Measurements from ENCODE around the gene SPINK1.
"Not testable (repeated sequence)": the region's sequence is repeated elsewhere in the genome, so short reads cannot be mapped to it uniquely, and the experiment has no call there.

The SPINK1 gene

GRCh38 chr5:147830035-147830434, 1.4 kb downstream of the SPINK1 start:
- Histone ChIP-seq H3K27me3 (ENCODE audit: control insufficient read depth, insufficient read depth, low read length) (no peaks in the 10 kb centered on the region), H3K27ac (ENCODE audit: low read depth, low read length) (no peak overlapping the region), H3K9ac (ENCODE audit: low read length) (no peak overlapping the region), H3K9me3 (ENCODE audit: control insufficient read depth, insufficient read depth, low read depth, low read length) (no peaks in the 10 kb centered on the region), H3K4me3 (ENCODE audit: low read depth, low read length) (no peak overlapping the region), H3K4me1 (ENCODE audit: control insufficient read depth, insufficient read depth, low read length) (no peaks in the 10 kb centered on the region), H3K36me3 (ENCODE audit: control insufficient read depth, insufficient read depth, low read length) (no peaks in the 10 kb centered on the region)

GRCh38 chr5:147827017-147827416, 4.5 kb downstream of the SPINK1 start:
- H3K9ac ChIP-seq (ENCODE audit: low read length); H3K4me3 ChIP-seq (ENCODE audit: low read depth, low read length); H3K27me3 ChIP-seq (ENCODE audit: control insufficient read depth, insufficient read depth, low read length); H3K36me3 ChIP-seq (ENCODE audit: control insufficient read depth, insufficient read depth, low read length); H3K27ac ChIP-seq (ENCODE audit: low read depth, low read length); H3K9me3 ChIP-seq (ENCODE audit: control insufficient read depth, insufficient read depth, low read depth, low read length); H3K4me1 ChIP-seq (ENCODE audit: control insufficient read depth, insufficient read depth, low read length): not testable (repeated sequence)

DNA sequence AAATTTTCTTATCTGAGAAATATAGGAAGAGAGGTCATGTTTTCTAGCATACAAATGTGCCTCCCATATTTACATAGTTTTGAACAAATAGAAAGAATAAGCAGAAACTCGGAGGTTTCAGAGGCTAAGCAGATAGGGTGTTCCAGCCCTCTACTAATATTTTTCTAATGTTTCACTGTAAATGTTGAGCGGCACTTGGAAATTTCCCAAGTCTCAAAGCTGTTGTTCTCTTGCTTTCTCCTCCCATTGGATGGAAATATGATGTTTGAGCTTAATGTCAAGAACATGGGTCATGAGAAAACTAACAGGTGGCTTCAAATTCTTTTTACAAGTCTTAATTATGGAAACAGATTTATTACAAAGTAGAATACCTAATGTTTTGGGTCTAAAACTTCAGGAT, 5.1 kb downstream of the SPINK1 start:
- Histone ChIP-seq H3K36me3 (ENCODE audit: control insufficient read depth, insufficient read depth, low read length) (no peaks in the 10 kb centered on the region), H3K27ac (ENCODE audit: low read depth, low read length) (no peak overlapping the region), H3K9ac (ENCODE audit: low read length) (no peak overlapping the region), H3K9me3 (ENCODE audit: control insufficient read depth, insufficient read depth, low read depth, low read length) (no peaks in the 10 kb centered on the region), H3K4me1 (ENCODE audit: control insufficient read depth, insufficient read depth, low read length) (no peaks in the 10 kb centered on the region), H3K4me3 (ENCODE audit: low read depth, low read length) (no peak overlapping the region), H3K27me3 (ENCODE audit: control insufficient read depth, insufficient read depth, low read length) (no peaks in the 10 kb centered on the region)

GRCh38 chr5:147822686-147823491, 8.6 kb downstream of the SPINK1 start:
- Histone ChIP-seq H3K27ac (ENCODE audit: low read depth, low read length) (no peak overlapping the region), H3K4me1 (ENCODE audit: control insufficient read depth, insufficient read depth, low read length) (no peaks in the 10 kb centered on the region; the same call in 1 of the 2 replicates), H3K9me3 (ENCODE audit: control insufficient read depth, insufficient read depth, low read depth, low read length) (no peaks in the 10 kb centered on the region)

GRCh38 chr5:147822222-147822621, 9.2 kb downstream of the SPINK1 start:
- not testable (repeated sequence) for H3K9me3 ChIP-seq (ENCODE audit: control insufficient read depth, insufficient read depth, low read depth, low read length); H3K36me3 ChIP-seq (ENCODE audit: control insufficient read depth, insufficient read depth, low read length); H3K4me1 ChIP-seq (ENCODE audit: control insufficient read depth, insufficient read depth, low read length); H3K9ac ChIP-seq (ENCODE audit: low read length); H3K27ac ChIP-seq (ENCODE audit: low read depth, low read length); H3K4me3 ChIP-seq (ENCODE audit: low read depth, low read length); H3K27me3 ChIP-seq (ENCODE audit: control insufficient read depth, insufficient read depth, low read length)

More at GRCh38 chr5:147822686-147823491, 8.6 kb downstream of the SPINK1 start:
- no peak overlapping the region for H3K4me3 ChIP-seq (ENCODE audit: low read depth, low read length)
- H3K27me3 ChIP-seq (ENCODE audit: control insufficient read depth, insufficient read depth, low read length) = no peaks in the 10 kb centered on the region
- no peak overlapping the region for H3K9ac ChIP-seq (ENCODE audit: low read length)
- no peaks in the 10 kb centered on the region for H3K36me3 ChIP-seq (ENCODE audit: control insufficient read depth, insufficient read depth, low read length)

- no peaks in the 10 kb centered on the region for H3K9me3 ChIP-seq (ENCODE audit: control insufficient read depth, insufficient read depth, low read depth, low read length)
- no peak overlapping the region for H3K9ac ChIP-seq (ENCODE audit: low read length)
- H3K27me3 ChIP-seq (ENCODE audit: control insufficient read depth, insufficient read depth, low read length) = no peaks in the 10 kb centered on the region
- no peaks in the 10 kb centered on the region for H3K36me3 ChIP-seq (ENCODE audit: control insufficient read depth, insufficient read depth, low read length)
- H3K4me3 ChIP-seq (ENCODE audit: low read depth, low read length) = no peak overlapping the region
- no peak overlapping the region for H3K27ac ChIP-seq (ENCODE audit: low read depth, low read length)
- H3K4me1 ChIP-seq (ENCODE audit: control insufficient read depth, insufficient read depth, low read length) = no peaks in the 10 kb centered on the region; the same call in 1 of the 2 replicates
These were observed 9.7 kb downstream of the SPINK1 start for GRCh38 chr5:147821766-147822165.

- Histone ChIP-seq H3K9me3 (ENCODE audit: control insufficient read depth, insufficient read depth, low read depth, low read length) (peaks cover 4% of the 10 kb centered on the region; the same call in 1 of the 2 replicates), H3K4me1 (ENCODE audit: control insufficient read depth, insufficient read depth, low read length) (no peaks in the 10 kb centered on the region; the same call in 1 of the 2 replicates), H3K36me3 (ENCODE audit: control insufficient read depth, insufficient read depth, low read length) (no peaks in the 10 kb centered on the region), H3K27ac (ENCODE audit: low read depth, low read length) (no peak overlapping the region), H3K27me3 (ENCODE audit: control insufficient read depth, insufficient read depth, low read length) (no peaks in the 10 kb centered on the region), H3K4me3 (ENCODE audit: low read depth, low read length) (no peak overlapping the region), H3K9ac (ENCODE audit: low read length) (no peak overlapping the region)
These were observed 12.2 kb downstream of the SPINK1 start for GRCh38 chr5:147819261-147819770.

GRCh38 chr5:147818290-147818689, 13.2 kb downstream of the SPINK1 start:
- H3K4me3 ChIP-seq (ENCODE audit: low read depth, low read length) = no peak overlapping the region
- H3K9ac ChIP-seq (ENCODE audit: low read length) = no peak overlapping the region
- H3K27ac ChIP-seq (ENCODE audit: low read depth, low read length) = no peak overlapping the region
- peaks cover 4% of the 10 kb centered on the region; the same call in 1 of the 2 replicates for H3K9me3 ChIP-seq (ENCODE audit: control insufficient read depth, insufficient read depth, low read depth, low read length)
- H3K4me1 ChIP-seq (ENCODE audit: control insufficient read depth, insufficient read depth, low read length) = no peaks in the 10 kb centered on the region; the same call in 1 of the 2 replicates
- H3K27me3 ChIP-seq (ENCODE audit: control insufficient read depth, insufficient read depth, low read length) = no peaks in the 10 kb centered on the region
- H3K36me3 ChIP-seq (ENCODE audit: control insufficient read depth, insufficient read depth, low read length) = no peaks in the 10 kb centered on the region

GRCh38 chr5:147813696-147814095, 17.8 kb downstream of the SPINK1 start:
- Histone ChIP-seq H3K4me1 (ENCODE audit: control insufficient read depth, insufficient read depth, low read length) (peaks cover 9% of the 10 kb centered on the region), H3K27ac (ENCODE audit: low read depth, low read length) (no peak overlapping the region), H3K9me3 (ENCODE audit: control insufficient read depth, insufficient read depth, low read depth, low read length) (peaks cover 4% of the 10 kb centered on the region; the same call in 1 of the 2 replicates)

DNA sequence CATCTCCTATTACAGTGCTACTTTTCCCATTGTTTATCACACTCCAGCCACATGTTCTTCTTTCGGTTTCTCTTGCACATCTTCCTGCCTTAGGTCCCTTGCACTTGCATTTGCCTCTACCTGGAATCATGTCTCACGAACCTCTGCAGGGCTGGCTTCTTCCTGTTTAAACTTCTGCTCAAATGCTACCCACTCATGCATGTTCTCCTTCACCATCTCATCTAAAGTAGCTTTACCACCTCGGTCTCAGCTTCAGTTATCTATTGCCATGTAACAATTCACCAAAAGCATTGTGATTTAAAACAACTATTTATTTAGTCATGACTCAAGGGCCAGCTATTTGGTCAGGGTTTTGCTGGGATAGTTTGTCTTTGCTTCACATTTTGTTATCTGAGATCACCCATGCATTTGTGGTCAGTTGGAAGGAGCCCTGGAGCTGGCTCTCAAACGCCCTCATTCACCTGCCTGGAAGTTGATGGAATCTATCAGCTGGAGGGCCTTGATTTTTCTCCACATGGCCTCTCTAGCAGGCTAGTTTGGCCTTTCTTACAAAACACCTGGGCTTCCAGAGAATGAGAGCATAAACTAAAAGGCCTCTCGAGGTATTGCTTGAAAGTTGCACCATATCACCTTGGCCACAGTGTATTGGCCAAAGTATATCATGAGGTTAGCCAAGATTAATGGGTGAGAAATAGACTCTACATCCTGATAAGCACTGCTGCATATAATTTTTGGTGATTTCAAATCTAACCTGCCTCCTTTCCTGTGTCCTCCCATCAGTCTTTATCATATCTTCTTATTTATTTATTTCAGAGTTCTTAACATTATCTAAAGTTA, 21.4 kb downstream of the SPINK1 start:
- Histone ChIP-seq H3K27me3 (ENCODE audit: control insufficient read depth, insufficient read depth, low read length) (no peaks in the 10 kb centered on the region), H3K27ac (ENCODE audit: low read depth, low read length) (no peak overlapping the region), H3K9ac (ENCODE audit: low read length) (no peak overlapping the region), H3K36me3 (ENCODE audit: control insufficient read depth, insufficient read depth, low read length) (no peaks in the 10 kb centered on the region), H3K4me3 (ENCODE audit: low read depth, low read length) (no peak overlapping the region), H3K9me3 (ENCODE audit: control insufficient read depth, insufficient read depth, low read depth, low read length) (no peaks in the 10 kb centered on the region), H3K4me1 (ENCODE audit: control insufficient read depth, insufficient read depth, low read length) (peaks cover 11% of the 10 kb centered on the region)

More at GRCh38 chr5:147813696-147814095, 17.8 kb downstream of the SPINK1 start:
- Histone ChIP-seq H3K9ac (ENCODE audit: low read length) (no peak overlapping the region), H3K27me3 (ENCODE audit: control insufficient read depth, insufficient read depth, low read length) (no peaks in the 10 kb centered on the region), H3K36me3 (ENCODE audit: control insufficient read depth, insufficient read depth, low read length) (no peaks in the 10 kb centered on the region), H3K4me3 (ENCODE audit: low read depth, low read length) (no peak overlapping the region)

GRCh38 chr5:147805030-147805454, 26.4 kb downstream of the SPINK1 start:
- H3K4me3 ChIP-seq (ENCODE audit: low read depth, low read length) = no peak overlapping the region
- no peaks in the 10 kb centered on the region for H3K27me3 ChIP-seq (ENCODE audit: control insufficient read depth, insufficient read depth, low read length)
- peaks cover 16% of the 10 kb centered on the region for H3K4me1 ChIP-seq (ENCODE audit: control insufficient read depth, insufficient read depth, low read length)
- H3K27ac ChIP-seq (ENCODE audit: low read depth, low read length) = no peak overlapping the region
- no peaks in the 10 kb centered on the region for H3K9me3 ChIP-seq (ENCODE audit: control insufficient read depth, insufficient read depth, low read depth, low read length)
- no peaks in the 10 kb centered on the region for H3K36me3 ChIP-seq (ENCODE audit: control insufficient read depth, insufficient read depth, low read length)
- no peak overlapping the region for H3K9ac ChIP-seq (ENCODE audit: low read length)

Measured in HUES6 (cell line).